Stomach smooth muscle (tissue), 2 donors: ENCODE results near the gene ATAD5.

Experiments used
- H3K27ac ChIP-seq: one replicate; pipeline ENCODE4 v1.7.0; 2013; ENCODE audit warnings: mild to moderate bottlenecking, low read length, inconsistent platforms
- H3K27me3 ChIP-seq, 2 donors: one replicate each; pipeline ENCODE4 v1.7.0; 2013; ENCODE audit warnings: low read length in 2 of 2; ENCODE audit not compliant: insufficient read depth in 2 of 2, control insufficient read depth in 1 of 2
- H3K36me3 ChIP-seq, 2 donors: one replicate each; pipeline ENCODE4 v1.7.0; 2013; ENCODE audit warnings: low read length in 2 of 2; ENCODE audit not compliant: control insufficient read depth in 2 of 2, insufficient read depth in 2 of 2
- H3K4me1 ChIP-seq: one replicate; pipeline ENCODE4 v1.7.0; 2013; ENCODE audit warnings: low read length; ENCODE audit not compliant: control insufficient read depth, insufficient read depth
- H3K4me3 ChIP-seq, 2 donors: one replicate each; pipeline ENCODE4 v1.7.0; 2013; ENCODE audit warnings: low read length in 2 of 2
- H3K9ac ChIP-seq, 2 donors: one replicate each; pipeline ENCODE4 v1.7.0; 2013; ENCODE audit warnings: low read length in 2 of 2, mild to moderate bottlenecking in 1 of 2
- H3K9me3 ChIP-seq, 2 donors: one replicate each; pipeline ENCODE4 v1.7.0; 2013; ENCODE audit warnings: low read length in 2 of 2; ENCODE audit not compliant: control insufficient read depth in 2 of 2
- donor health status: healthy.
- donor health status: Pancreatic carcinoma.

Gene ATAD5

DNA sequence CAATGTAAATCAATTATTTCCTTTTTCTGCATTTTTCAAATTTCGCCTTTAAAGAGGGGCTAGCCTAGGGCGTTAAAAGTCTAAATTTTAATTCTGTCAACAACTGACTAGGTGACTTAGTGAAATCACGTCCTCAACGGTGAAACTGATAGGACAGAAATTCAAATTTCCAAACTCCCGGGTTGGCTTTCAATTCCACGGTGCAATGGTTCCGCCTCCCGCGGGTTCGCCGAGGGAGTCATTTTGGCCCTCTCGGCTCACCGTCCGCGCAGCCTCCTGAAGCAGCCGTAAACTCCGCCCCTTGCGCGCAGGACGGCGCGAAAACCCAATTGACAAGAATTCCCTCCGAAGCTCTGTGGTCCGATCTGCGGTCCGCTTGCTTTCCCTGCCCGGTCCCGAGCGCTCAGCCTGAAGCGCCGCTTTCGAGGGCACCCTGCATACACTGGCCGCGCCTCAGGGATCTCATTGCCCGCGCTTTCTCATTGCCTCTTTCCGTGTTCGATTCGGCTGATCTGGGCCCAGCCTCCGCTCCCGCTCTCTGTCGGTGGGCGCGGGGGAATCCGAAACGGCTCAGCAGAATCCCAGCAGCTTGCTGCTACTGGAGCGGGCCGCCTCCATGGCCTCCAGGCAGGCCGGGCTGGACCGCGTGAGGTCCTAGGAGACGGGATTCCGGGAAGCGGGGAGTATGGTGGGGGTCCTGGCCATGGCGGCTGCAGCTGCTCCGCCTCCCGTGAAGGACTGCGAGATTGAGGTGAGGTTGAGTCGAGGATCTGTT lies at the start of gene ATAD5:
Gene ATAD5 (plus strand): TSS at position 304 of the 775 bp plus-strand sequence. CDS start 382 bp downstream, at position 686.
- H3K9me3 ChIP-seq = no peaks in the 10 kb centered on the region
- no peaks in the 10 kb centered on the region for H3K27me3 ChIP-seq
- peaks cover 16% of the 10 kb centered on the region for H3K4me1 ChIP-seq
- H3K4me3 ChIP-seq = peak within 1 kb of the TSS; percentile 77 to 91
- H3K36me3 ChIP-seq = no peaks in the 10 kb centered on the region
- peak within 1 kb of the TSS; percentile 76 to 79 for H3K9ac ChIP-seq
- H3K27ac ChIP-seq = no peak within 1 kb of the TSS

- Histone ChIP-seq H3K36me3 (peaks cover 0 to 10% of the 10 kb centered on the region in 2 donors), H3K9ac (no peak overlapping the region), H3K27ac (no peak overlapping the region), H3K9me3 (no peaks in the 10 kb centered on the region), H3K4me3 (no peak overlapping the region), H3K27me3 (no peaks in the 10 kb centered on the region), H3K4me1 (no peaks in the 10 kb centered on the region)
Measured at GRCh38 chr17:30782206-30782605, 49.6 kb upstream of the ATAD5 start.

DNA sequence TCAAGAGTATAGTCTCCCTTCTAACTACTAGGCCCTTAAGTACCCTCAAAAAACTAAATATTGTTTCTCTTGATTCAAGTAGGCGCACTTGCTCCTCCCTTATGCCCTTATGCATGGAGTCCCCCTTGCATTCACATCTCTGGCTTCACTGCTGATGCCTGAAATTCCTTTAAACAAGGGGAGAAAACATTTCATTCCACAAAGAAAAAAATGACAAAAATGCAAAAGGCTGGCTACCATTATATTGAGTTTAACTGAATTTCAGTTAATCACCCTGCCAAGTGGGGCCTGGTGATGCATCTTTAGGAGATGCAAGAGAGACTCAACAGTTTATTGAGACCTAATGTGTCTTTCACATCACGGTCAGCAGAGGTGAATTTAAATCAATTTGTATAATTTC lies 42.8 kb upstream of the ATAD5 start:
- no peaks in the 10 kb centered on the region for H3K27me3 ChIP-seq
- no peaks in the 10 kb centered on the region for H3K9me3 ChIP-seq
- no peak overlapping the region for H3K9ac ChIP-seq
- no peak overlapping the region for H3K27ac ChIP-seq
- no peaks in the 10 kb centered on the region for H3K4me1 ChIP-seq
- H3K36me3 ChIP-seq = peaks cover 13 to 14% of the 10 kb centered on the region in 2 donors
- no peak overlapping the region for H3K4me3 ChIP-seq

GRCh38 chr17:30790279-30790678 lies 41.5 kb upstream of the ATAD5 start:
- H3K36me3 ChIP-seq = peaks cover 13 to 15% of the 10 kb centered on the region in 2 donors
- no peaks in the 10 kb centered on the region for H3K9me3 ChIP-seq
- no peak overlapping the region for H3K9ac ChIP-seq
- H3K27me3 ChIP-seq = no peaks in the 10 kb centered on the region
- H3K4me3 ChIP-seq = no peak overlapping the region
- H3K4me1 ChIP-seq = no peaks in the 10 kb centered on the region
- no peak overlapping the region for H3K27ac ChIP-seq

DNA sequence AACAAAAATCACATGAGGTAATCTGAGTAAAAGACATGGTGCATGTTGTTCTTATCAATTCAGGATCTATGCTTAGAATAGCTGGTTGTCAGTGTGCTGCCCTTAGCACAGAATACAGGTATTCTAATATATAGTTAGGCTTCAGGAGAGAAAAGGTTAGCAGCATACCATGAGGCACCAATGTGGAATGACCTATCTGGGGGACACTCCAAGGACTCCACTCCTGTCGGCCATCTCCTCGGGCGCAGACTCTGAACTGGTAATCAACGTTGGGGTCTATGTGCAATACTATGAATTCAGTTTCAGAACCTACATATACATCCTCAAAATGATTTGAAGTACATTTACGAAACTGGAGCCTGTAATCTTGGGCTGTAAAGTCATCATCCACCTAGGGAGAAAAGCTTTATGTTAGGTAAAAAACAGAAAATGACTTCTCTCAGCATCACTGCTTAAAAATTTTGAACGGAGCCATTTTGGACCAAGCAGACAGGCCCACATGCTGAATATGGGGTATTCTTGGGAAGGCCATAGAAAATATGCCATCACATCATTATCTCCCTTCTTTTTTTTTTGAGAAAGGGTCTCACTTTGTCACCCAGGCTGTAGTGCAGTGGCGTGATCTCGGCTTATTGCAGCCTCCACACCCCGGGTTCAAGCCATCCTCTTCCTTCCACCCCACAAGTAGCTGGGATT lies 38.3 kb upstream of the ATAD5 start:
- Histone ChIP-seq H3K4me3 (no peak overlapping the region), H3K9ac (no peak overlapping the region), H3K9me3 (no peaks in the 10 kb centered on the region), H3K4me1 (no peaks in the 10 kb centered on the region), H3K27ac (no peak overlapping the region), H3K27me3 (no peaks in the 10 kb centered on the region), H3K36me3 (peaks cover 10 to 13% of the 10 kb centered on the region in 2 donors)

GRCh38 chr17:30794372-30794771 lies 37.4 kb upstream of the ATAD5 start:
- H3K4me3 ChIP-seq = no peak overlapping the region
- no peaks in the 10 kb centered on the region for H3K9me3 ChIP-seq
- H3K36me3 ChIP-seq = peaks cover 9 to 10% of the 10 kb centered on the region in 2 donors
- H3K27me3 ChIP-seq = no peaks in the 10 kb centered on the region
- H3K27ac ChIP-seq = no peak overlapping the region
- H3K9ac ChIP-seq = no peak overlapping the region
- H3K4me1 ChIP-seq = no peaks in the 10 kb centered on the region

DNA sequence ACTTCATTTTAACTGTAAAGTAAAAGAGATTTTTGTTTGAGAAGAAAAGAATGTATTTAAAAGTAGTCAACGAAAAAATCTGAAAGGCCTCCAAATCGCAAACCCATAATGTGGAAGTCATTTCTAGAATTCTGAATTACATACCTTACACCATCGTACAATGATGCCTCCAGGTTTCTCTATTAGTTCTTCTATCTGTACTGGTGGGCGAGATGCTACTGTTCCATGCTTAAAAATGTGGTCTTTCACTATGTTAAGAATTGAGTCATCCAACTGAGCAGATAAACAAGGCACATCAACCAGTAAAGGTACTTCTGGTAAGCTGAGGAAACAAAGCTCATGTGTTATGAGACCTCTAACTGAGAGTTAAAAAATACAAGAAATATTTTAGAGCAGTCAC lies 35.8 kb upstream of the ATAD5 start:
- peaks cover 8 to 9% of the 10 kb centered on the region in 2 donors for H3K36me3 ChIP-seq
- no peaks in the 10 kb centered on the region for H3K4me1 ChIP-seq
- H3K9me3 ChIP-seq = no peaks in the 10 kb centered on the region
- no peaks in the 10 kb centered on the region for H3K27me3 ChIP-seq
- no peak overlapping the region for H3K4me3 ChIP-seq
- no peak overlapping the region for H3K9ac ChIP-seq
- H3K27ac ChIP-seq = no peak overlapping the region

- H3K27me3 ChIP-seq = no peaks in the 10 kb centered on the region
- H3K9me3 ChIP-seq = no peaks in the 10 kb centered on the region
- H3K27ac ChIP-seq = no peak overlapping the region
- no peak overlapping the region for H3K9ac ChIP-seq
- H3K4me3 ChIP-seq = no peak overlapping the region
- peaks cover 10 to 12% of the 10 kb centered on the region in 2 donors for H3K36me3 ChIP-seq
- H3K4me1 ChIP-seq = no peaks in the 10 kb centered on the region
Measured at GRCh38 chr17:30801671-30802070, 30.1 kb upstream of the ATAD5 start.

DNA sequence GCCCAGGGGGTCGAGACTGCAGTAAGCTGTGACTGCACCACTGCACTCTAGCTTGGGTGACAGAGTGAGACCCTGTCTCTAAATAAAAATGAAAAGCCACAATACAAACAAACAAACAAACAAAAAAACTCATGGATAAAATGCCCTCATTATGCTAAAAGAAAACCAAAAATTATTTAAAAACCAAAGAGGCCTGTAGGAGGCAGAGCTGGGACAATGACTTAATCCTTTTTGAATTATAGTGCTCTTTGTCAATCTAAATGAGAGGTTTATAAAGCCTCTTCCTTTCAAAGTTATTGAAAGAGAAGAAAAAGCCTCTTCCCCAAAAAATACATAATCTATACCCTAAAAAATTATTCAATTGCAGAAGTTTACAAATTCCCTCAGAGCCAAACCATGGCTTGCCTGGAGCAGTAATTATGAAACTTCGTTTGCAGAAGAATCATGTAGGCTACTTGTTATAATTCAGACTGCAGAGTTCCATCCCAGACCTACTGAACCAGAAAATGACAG lies 25.8 kb upstream of the ATAD5 start:
- Histone ChIP-seq H3K36me3 (peaks cover 10% of the 10 kb centered on the region in 2 donors), H3K4me3 (no peak overlapping the region), H3K27ac (no peak overlapping the region), H3K4me1 (no peaks in the 10 kb centered on the region), H3K27me3 (no peaks in the 10 kb centered on the region), H3K9ac (no peak overlapping the region), H3K9me3 (no peaks in the 10 kb centered on the region)

GRCh38 chr17:30807896-30808295 lies 23.9 kb upstream of the ATAD5 start:
- H3K27me3 ChIP-seq = no peaks in the 10 kb centered on the region
- H3K9me3 ChIP-seq = no peaks in the 10 kb centered on the region
- H3K4me1 ChIP-seq = no peaks in the 10 kb centered on the region
- H3K36me3 ChIP-seq = peaks cover 6 to 9% of the 10 kb centered on the region in 2 donors
- H3K27ac ChIP-seq = no peak overlapping the region
- H3K9ac ChIP-seq = no peak overlapping the region
- no peak overlapping the region for H3K4me3 ChIP-seq
